Ovary (tissue), 9 donors: ENCODE results near the gene MIP. TPM values are rescaled to one million over a fixed set of nuclear protein-coding genes. Genes with fewer than 3 reads are reported as not detected.

Experiments used
- DNase-seq, 5 donors: peaks; one replicate each; pipeline ENCODE4 v3.0.0-alpha.2; 2019 to 2020
- H3K27ac ChIP-seq, 2 donors: fragments of 200-600 bp; one replicate each; pipeline versions ENCODE4 v1.5.1 to v1.8.0; 2019 to 2022
- H3K27me3 ChIP-seq: fragments of 200-600 bp; one replicate; pipeline ENCODE4 v1.8.0; 2022
- H3K36me3 ChIP-seq: fragments of 200-600 bp; sonication (generic); one replicate; pipeline ENCODE4 v1.5.1; 2019
- H3K4me1 ChIP-seq: one replicate; pipeline ENCODE4 v1.8.1; 2013; ENCODE audit warnings: mild to moderate bottlenecking, moderate library complexity; ENCODE audit not compliant: insufficient read depth
- H3K4me3 ChIP-seq: fragments of 200-600 bp; sonication (generic); one replicate; pipeline ENCODE4 v1.5.1; 2017
- H3K9me3 ChIP-seq, 2 donors: fragments of 200-600 bp in 1 of 2; sonication (generic) in 1 of 2; one replicate each; pipeline versions ENCODE4 v1.5.1 to v1.8.1; 2013 to 2019; ENCODE audit warnings: mild to moderate bottlenecking in 1 of 2, moderate library complexity in 1 of 2
- CTCF ChIP-seq, 3 donors: fragments of 450-650 bp in 2 of 3; fragments of 200-600 bp in 1 of 3; IDR thresholded peaks; one replicate each; pipeline versions ENCODE4 v1.5.1 to v1.8.0; 2016 to 2022; ENCODE audit warnings: antibody characterized with exemption in 3 of 3, mild to moderate bottlenecking in 1 of 3
- EP300 ChIP-seq: sonication (generic); formaldehyde crosslinking; IDR thresholded peaks from one replicate; pipeline ENCODE4 v1.6.1; 2017; ENCODE audit warnings: antibody characterized with exemption
- POLR2A ChIP-seq: fragments of 450-650 bp; IDR thresholded peaks from one replicate; pipeline ENCODE4 v1.6.1; 2017; ENCODE audit warnings: antibody characterized with exemption, mild to moderate bottlenecking, moderate library complexity
- WGBS, 3 donors: extraction: QIAGEN DNeasy Blood & Tissue Kit in 1 of 3; methylation state at CpG; one replicate each; pipeline versions ENCODE4 v1.1.5 to v1.1.7; 2013 to 2017; 5-methylcytosine and 5-hydroxymethylcytosine counted together
- intact Hi-C, 4 donors: fragments of 100-400 bp; cut with DNase I; formaldehyde crosslinking; loops; one replicate each; pipeline versions ENCODE4 v1.11.0 to v1.15.1; 2022 to 2023
- polyA plus RNA-seq, 2 donors: library from polyadenylated mRNA; stranded (reverse); fragments of 200-250 nt in 1 of 2; fragments of 350-450 nt in 1 of 2; fragmentation: Illumina TruSeq in 1 of 2; extraction: RNeasy Lipid Tissue Mini Kit (QIAGEN cat#74804) in 1 of 2; gene quantifications; one replicate each; pipeline ENCODE4 v1.2.3, GENCODE V29; 2013 to 2014
- total RNA-seq, 7 donors: library from RNA; depleted of rRNA in 2 of 7; stranded (reverse); fragments of >200 nt in 2 of 7; fragmentation: NEBNext Ultra II Directional in 3 of 7; extraction: Animal tissue kit (Norgen Biotek cat#: 25700) in 3 of 7; gene quantifications; one replicate each; pipeline versions ENCODE4 v1.1.0 to v1.2.4, GENCODE V29; 2016 to 2023
- donor health status: DM: no; HTN: no; CAD: no; lungs with moderate emphysema.
- donor health status: DM: no; HTN: no; CAD: no.
- donor health status: Bipolar disorder and iron deficiency.
- donor health status: DM: yes; HTN: yes; CAD: no.
- donor health status: DM: no; HTN: no; CAD: no.
- donor health status: DM: yes; HTN: yes; CAD: no.

The MIP gene
- total and polyA plus RNA-seq, 9 donors = 0.23 TPM; not detected in 8

- no peaks in the 10 kb centered on the region for H3K36me3 ChIP-seq
- no peak overlapping the region for H3K27ac ChIP-seq
- no peak overlapping the region for H3K4me3 ChIP-seq
- WGBS, 3 donors = 74 to 80% (median 76%) methylated on average over 11 of the region's 11 CpGs
- H3K27me3 ChIP-seq = no peaks in the 10 kb centered on the region
- no peaks in the 10 kb centered on the region for H3K9me3 ChIP-seq
- DNase-seq = no peak
- H3K4me1 ChIP-seq = no peaks in the 10 kb centered on the region
- intact Hi-C loops = loop anchor here in 3 of 4 donors (10.0 kb wide), 4 partner anchors 127 to 337 kb away; partner anchors contain the start of genes ESYT1 (in 2 of the 3), IL23A (in 1 of the 3) and PAN2 (in 1 of the 3)
- TF ChIP-seq POLR2A (no peak), EP300 (no peak), CTCF (IDR thresholded peaks at IDR 0.05) (no peak)
Observed at GRCh38 chr12:56461235-56462159, 7.0 kb upstream of the MIP start.

- intact Hi-C loops = loop anchor here in 1 of 4 donors (10.0 kb wide), 1 partner anchor 103 kb away; no protein-coding TSS in a partner anchor
- Histone ChIP-seq H3K4me1 (no peaks in the 10 kb centered on the region), H3K36me3 (no peaks in the 10 kb centered on the region), H3K27ac (no peak overlapping the region), H3K4me3 (no peak overlapping the region), H3K9me3 (no peaks in the 10 kb centered on the region), H3K27me3 (no peaks in the 10 kb centered on the region)
- DNase-seq = no peak
- 78 to 87% (median 84%) methylated on average over 4 of the region's 4 CpGs for WGBS, 3 donors
- no peak for TF ChIP-seq POLR2A
- TF ChIP-seq EP300 = no peak
- no peak for TF ChIP-seq CTCF (IDR thresholded peaks at IDR 0.05)
Observed at GRCh38 chr12:56457817-56458216, 3.4 kb upstream of the MIP start.

GRCh38 chr12:56451147-56451546 lies 3.3 kb downstream of the MIP start:
- intact Hi-C loops = loop anchor here in 1 of 4 donors (10.0 kb wide), 1 partner anchor 96 kb away; no protein-coding TSS in a partner anchor

GRCh38 chr12:56450241-56450640 lies 4.2 kb downstream of the MIP start:
- Histone ChIP-seq H3K27ac (no peak overlapping the region), H3K9me3 (no peaks in the 10 kb centered on the region), H3K4me1 (no peaks in the 10 kb centered on the region), H3K27me3 (no peaks in the 10 kb centered on the region), H3K4me3 (no peak overlapping the region), H3K36me3 (no peaks in the 10 kb centered on the region)
- TF ChIP-seq EP300 (no peak), CTCF (IDR thresholded peaks at IDR 0.05) (no peak), POLR2A (no peak)
- no peak for DNase-seq
- intact Hi-C loops = loop anchor here in 1 of 4 donors (10.0 kb wide), 1 partner anchor 95 kb away; no protein-coding TSS in a partner anchor
- 80 to 93% (median 81%) methylated on average over 3 of the region's 3 CpGs for WGBS, 3 donors

More at GRCh38 chr12:56451147-56451546, 3.3 kb downstream of the MIP start:
- TF ChIP-seq POLR2A (no peak), CTCF (IDR thresholded peaks at IDR 0.05) (no peak), EP300 (no peak)
- Histone ChIP-seq H3K27ac (no peak overlapping the region), H3K27me3 (no peaks in the 10 kb centered on the region), H3K9me3 (no peaks in the 10 kb centered on the region), H3K36me3 (no peaks in the 10 kb centered on the region), H3K4me3 (no peak overlapping the region), H3K4me1 (no peaks in the 10 kb centered on the region)
- 61 to 86% (median 84%) methylated on average over 5 of the region's 5 CpGs for WGBS, 3 donors
- DNase-seq = no peak
